IPS DF 4.7 (cell line): ENCODE results near the gene ENGASE.

Experiments used
- DNase-seq: peaks from one replicate; pipeline ENCODE4 v3.0.0-alpha.2; 2013; ENCODE audit warnings: low spot score; ENCODE audit errors: extremely low read depth

Gene ENGASE

GRCh38 chr17:79093270-79093669 is 18.6 kb downstream of the ENGASE start:
- no peak for DNase-seq

- DNase-seq, result no peak
Measured at GRCh38 chr17:79094261-79094660, 19.6 kb downstream of the ENGASE start.

GRCh38 chr17:79095345-79096055 is 20.9 kb downstream of the ENGASE start:
- DNase-seq, result no peak

GRCh38 chr17:79096477-79096876 is 21.9 kb downstream of the ENGASE start:
- no peak for DNase-seq

- no peak for DNase-seq
Measured at GRCh38 chr17:79097226-79098055, 22.8 kb downstream of the ENGASE start.

GRCh38 chr17:79098282-79098867 is 23.8 kb downstream of the ENGASE start:
- DNase-seq, result no peak

- no peak for DNase-seq
Measured at GRCh38 chr17:79100405-79100804, 25.8 kb downstream of the ENGASE start.

DNA sequence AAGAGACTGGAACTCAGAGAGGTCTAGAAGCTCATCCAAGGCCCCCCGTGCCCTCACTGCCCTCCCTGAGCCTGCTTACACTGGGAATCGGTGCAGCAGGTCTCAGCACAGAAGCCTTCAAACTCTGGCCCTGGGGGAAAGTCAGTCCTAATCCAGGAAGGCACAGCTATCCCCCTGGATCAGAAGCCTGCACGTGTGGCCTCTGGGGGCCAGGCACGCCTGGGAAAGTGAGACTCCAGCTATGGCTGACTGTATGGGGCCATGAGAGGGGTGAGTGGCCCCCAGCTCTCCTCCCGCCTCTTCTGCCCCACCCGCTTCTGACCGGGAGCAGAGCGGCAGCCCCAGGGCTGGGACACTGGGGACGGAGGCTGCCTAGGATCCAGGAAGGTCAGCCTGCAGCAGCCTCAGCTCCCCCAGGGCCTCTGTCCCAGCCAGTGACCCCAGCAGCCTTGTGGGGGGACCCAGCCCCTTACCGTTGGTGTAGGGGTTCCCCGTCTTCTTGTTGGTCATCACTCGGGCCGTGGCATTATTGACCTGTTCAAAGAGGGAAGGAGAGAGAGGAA is 26.6 kb downstream of the ENGASE start:
- no peak for DNase-seq

GRCh38 chr17:79102214-79102613 is 27.6 kb downstream of the ENGASE start:
- DNase-seq, result no peak

DNA sequence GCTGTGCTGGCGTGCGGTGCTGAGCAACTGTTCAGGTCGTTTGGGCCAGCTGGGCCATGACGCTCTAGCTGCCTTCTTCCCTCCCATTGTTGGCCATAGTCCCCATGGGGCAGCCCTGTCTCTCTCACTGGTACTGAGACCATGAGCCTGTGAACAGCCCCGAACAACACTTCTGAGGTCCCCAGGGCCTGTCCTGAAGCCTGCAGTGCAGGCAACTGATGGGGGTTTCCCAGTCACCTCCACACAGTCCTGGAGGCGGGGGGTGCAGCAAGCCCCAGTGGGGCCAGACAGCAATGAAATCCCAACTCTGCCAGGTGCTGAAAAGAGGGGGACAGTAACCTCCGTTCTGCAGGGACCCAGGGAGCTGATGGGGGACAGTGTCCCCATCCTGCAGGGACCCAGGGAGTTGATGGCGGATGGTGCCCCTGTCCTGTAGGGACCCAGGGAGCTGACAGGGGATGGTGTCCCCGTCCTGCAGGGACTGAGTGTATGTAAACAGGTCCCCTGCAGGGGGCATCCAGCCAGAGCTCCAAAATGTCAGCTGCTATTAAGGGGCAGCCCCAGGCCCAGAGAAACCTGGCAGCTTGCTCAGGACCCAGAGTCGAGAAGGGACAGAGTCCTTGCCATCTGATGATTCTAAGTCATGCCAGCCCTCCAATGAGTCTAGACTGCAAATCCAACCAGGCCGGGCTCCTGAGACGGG is 30.4 kb downstream of the ENGASE start:
- DNase-seq, result no peak

DNA sequence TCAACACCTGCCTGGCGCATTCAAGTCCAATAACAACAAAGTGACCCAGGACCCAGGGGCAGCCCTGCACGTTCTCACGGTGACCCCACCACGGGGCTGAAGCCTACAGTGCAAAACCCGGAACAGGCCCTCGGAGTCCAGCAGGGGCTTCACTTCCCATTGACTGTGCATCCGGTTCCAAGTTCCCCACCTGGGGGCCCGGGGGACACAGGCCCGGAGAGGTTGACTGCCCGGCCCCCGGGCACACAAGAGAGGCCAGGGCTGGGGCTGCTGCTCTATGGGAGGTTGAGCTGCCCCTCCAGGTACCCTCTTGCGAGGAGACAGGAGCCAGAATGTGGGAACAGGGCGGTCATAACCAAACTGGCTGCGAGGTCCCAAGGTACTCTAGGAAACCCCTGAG is 31.3 kb downstream of the ENGASE start:
- DNase-seq, result no peak

GRCh38 chr17:79106958-79107357 is 32.3 kb downstream of the ENGASE start:
- DNase-seq, result no peak

GRCh38 chr17:79107499-79108231 is 33.0 kb downstream of the ENGASE start:
- DNase-seq, result no peak

DNA sequence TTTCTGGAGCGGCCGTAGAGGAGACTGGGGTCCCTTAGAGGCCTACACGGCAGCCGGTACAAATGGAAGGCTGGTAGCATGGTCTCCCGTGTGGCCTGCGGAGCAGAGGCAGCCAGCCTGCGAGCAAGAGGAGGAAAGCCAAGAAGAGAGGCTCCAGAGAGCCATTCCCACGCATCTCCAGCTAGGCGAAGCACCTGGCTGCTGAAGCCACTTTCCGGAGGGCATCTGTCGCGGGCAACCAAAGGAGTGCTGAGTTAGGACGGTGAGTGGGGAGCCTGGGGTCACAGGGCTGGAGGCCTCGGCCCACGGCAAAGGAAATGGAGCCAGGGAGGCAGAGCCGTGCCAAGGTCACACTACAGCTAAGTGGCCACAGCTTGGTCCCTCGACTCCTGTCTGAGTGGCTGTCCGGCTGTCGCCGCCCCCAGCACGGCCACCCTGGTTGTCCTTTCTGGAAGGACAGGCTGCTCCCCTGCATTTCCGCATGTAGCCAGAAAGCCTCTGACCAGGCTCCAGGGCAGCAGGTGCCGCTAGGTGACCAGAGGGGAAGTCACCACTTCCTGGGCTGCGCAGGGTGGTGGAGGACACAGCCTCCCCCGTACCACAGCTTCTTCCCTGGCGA is 33.7 kb downstream of the ENGASE start:
- no peak for DNase-seq

DNA sequence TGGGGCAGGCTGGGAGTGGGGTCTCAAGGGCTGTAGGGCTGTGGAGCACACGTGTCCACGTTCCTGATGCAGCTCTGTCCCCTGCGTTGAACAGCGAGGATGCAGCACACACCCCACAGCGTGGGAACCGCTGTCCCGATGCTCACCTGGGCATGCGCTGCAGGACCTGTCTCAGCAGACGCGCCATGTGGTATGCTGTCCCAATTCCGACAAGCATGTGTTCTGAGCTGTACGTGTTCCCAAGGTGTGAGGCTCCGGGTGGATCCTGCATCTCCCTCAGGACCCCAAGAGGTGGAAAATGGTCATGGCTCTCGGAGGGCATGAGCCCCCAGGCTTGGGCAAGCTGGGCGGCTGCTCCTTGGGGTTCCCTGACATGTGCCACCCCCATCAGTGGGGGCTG is 34.2 kb downstream of the ENGASE start:
- DNase-seq, result no peak

GRCh38 chr17:79109584-79109983 is 35.0 kb downstream of the ENGASE start:
- no peak for DNase-seq

- no peak for DNase-seq
Measured at GRCh38 chr17:79111097-79111496, 36.5 kb downstream of the ENGASE start.

DNA sequence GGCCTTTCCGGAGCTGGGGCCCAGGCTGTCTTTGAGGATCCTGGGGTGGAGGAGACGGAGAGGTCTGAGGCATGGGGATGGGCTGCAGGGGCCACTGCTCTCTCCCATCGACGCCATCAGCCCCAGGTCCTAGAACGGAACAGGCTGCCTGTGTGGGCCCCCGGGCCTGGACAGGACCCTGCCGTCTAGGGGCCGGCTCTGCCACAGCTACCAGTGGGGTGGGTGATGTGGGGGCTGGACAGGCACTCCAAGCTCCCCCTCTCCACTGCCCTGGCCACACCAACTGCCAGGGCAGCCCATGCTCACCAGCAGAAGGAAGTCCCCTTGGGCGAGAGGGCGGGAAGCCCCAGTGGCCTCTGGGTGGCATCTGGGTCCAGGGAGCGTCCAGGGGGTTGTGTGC is 37.8 kb downstream of the ENGASE start:
- no peak for DNase-seq

DNA sequence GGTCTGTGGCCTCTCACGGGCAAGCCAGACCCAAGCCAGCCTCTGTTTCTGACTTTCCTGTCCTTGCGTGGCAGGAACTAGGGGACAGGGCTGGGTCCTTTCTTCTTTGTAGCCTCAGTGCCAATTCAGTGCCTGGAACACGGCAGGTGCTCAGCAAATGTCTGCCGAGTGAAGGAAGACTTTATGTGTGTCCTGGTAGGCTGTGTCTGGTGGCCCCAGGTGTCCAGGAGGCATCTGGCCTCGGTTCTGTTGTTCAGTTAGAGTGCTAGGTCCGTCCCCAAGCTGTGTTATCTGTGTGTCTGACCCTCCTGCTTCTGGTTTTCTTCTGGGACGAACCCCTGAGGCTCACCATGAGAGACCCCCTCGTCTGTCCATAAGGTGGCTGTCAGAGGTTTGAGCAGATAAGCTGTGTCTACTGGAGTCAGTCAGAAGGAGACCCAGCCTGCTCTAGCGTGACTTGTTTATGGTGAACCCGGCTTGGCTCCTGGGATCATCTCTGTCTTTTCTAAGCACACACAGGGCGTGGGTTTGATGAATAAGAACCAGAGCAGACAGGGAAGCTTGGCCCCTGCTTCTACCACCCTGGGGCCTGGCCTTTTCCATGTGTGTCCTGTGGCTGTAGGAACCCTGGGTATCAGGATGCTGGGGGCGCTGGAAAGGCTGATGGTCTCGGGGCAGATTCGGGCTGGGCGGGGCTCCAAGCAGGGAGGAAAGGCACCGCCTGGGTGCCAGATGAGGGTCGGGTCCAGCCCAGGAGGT is 39.3 kb downstream of the ENGASE start:
- DNase-seq, result no peak
